HG02885 (cell line): ENCODE measurements around the gene MNAT1.

Experiments
- ATAC-seq: cut with Tn5 transposase; IDR thresholded peaks from one replicate; pipeline ENCODE4 v1.9.1; 2021; ENCODE audit warnings: mild to moderate bottlenecking; ENCODE audit not compliant: unreplicated experiment, poor library complexity

Gene MNAT1

GRCh38 chr14:60956632-60957031 is 222.1 kb downstream of the MNAT1 start:
- ATAC-seq, result no peak

GRCh38 chr14:60958146-60958545 is 223.6 kb downstream of the MNAT1 start:
- no peak for ATAC-seq

GRCh38 chr14:60963761-60964160 is 229.2 kb downstream of the MNAT1 start:
- ATAC-seq, result no peak

DNA sequence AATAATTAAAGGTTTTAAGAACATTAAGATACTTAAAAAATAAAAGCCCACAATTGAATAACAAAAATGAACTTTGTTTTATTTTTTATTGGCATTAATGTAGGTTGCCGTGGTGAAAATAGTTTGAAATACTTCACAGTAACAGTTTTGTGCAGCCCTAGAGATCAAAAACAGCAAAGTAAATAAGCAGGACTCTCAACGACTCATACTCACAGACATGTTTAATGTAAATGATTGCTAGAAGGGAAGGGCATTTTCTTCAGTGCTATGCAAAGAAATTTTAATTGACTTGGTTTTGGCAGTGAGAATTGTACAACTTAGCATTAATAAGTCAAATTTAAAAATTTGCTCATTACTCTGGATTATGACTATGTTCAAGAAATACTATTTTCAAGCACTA is 230.3 kb downstream of the MNAT1 start:
- no peak for ATAC-seq

DNA sequence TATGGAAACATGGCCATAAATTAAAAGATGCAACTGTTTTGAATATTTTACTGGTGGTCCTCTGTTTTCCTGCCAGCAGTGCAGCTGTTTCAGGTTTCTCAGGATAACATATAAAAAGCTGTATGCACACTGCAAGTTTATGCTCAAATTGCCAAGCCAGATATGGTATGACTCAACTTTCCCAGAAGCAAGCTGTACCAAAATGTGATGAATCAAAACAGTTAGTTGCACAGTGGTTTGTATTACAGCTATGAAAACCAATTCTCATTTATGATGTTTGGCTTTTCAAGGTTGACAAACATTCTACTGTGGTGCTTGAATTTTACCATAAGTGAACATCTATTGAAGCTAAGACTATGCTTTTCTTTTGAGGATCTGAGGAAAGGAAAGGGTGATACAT is 230.8 kb downstream of the MNAT1 start:
- no peak for ATAC-seq

DNA sequence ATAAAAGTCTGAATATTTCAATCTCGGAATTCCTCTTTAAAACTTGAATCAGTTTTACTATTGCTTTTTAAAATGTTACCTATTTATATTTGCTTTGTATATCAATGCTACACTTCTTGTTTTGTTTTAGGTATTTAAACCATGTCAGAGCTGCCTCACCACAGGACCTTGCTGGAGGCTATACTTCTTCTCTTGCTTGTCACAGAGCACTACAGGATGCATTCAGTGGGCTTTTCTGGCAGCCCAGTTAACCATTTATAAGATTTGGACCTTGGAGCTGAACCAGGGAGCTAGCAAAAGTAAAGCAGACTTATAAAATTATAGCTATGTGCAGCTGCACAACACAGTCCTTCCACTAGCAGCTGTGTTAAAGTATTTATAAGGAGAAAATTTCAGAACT is 233.5 kb downstream of the MNAT1 start:
- no peak for ATAC-seq

DNA sequence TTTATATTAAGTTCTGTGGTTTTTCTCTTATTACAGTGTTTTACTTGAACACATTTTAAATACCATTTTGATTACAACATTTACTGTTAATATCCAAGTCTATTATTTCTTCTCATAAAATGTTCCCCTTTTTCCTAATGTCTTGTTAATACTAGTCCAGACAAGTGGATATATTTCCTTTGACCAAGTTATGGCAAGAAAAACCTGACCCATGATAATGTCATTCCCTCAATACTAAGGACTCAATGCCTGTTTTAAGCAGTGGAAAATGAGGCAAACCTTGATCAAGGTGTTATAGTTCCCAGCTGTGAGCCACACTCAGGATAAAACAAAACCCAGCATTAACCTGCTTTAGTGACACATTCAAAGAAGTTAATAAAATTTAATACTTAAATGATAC is 234.1 kb downstream of the MNAT1 start:
- no peak for ATAC-seq

GRCh38 chr14:60970146-60970545 is 235.6 kb downstream of the MNAT1 start:
- ATAC-seq, result no peak

DNA sequence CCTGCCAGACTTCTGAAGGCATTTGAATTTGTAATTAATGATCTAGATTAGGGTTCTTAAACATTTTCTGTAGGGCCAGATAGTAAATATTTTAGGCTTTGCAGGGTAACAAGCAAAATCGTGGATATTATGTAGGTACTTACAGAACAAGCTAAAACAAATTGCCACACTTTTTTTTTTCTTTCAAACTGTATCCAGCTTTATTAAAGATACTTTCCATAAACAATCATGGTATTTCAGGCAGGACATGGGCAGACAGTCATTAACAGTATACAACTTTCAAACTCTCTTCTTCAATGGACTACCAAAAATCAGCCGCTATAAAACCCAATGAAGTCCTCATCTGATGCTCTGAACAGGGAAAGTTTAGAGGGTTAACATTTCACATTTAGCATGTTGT is 236.7 kb downstream of the MNAT1 start:
- ATAC-seq, result no peak

DNA sequence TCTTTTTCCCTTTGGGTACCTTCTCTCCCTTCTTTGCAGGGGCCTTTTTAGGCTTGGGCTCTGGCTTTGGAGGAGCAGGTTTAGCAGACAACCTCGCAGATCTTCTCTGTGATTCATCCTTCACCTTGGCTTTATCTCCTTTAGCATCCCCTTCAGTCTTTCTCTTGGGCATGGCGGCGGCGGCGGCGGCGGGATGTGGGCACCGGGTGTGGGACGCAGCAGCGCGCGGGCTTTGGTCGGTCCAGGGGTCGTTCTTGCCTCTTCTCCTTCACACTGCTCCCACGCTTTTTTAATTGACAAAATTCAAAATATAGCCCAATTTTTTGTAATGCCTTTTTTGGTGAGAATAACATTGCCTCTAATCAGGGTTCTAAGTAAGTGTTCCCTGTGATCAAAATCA is 237.7 kb downstream of the MNAT1 start:
- ATAC-seq, result no peak

GRCh38 chr14:60973070-60973469 is 238.5 kb downstream of the MNAT1 start:
- ATAC-seq, result no peak

DNA sequence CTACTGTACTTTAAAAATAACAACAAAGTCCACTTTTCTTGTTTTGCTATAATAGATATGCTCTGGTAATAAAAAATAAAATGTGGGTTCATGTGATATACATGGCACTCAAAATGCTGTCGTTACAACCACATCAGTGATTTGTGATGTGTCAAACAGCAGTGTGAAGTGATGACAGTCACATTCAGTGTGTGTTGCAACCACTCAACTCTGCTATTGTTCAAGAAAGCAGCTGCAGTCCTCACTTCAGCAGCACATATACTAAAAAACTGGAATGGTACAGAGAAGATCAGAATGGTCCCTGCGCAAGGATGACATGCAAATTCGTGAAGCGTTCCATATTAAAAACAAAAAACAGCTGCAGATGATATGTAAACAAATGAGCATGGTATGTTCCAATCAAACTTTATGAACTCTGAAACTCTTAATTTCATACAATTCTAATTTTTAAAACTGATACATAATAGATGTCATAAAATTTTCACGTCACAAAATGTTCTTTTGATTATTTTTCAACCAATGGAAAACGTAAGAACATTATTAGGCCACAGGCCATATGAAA is 239.6 kb downstream of the MNAT1 start:
- no peak for ATAC-seq

DNA sequence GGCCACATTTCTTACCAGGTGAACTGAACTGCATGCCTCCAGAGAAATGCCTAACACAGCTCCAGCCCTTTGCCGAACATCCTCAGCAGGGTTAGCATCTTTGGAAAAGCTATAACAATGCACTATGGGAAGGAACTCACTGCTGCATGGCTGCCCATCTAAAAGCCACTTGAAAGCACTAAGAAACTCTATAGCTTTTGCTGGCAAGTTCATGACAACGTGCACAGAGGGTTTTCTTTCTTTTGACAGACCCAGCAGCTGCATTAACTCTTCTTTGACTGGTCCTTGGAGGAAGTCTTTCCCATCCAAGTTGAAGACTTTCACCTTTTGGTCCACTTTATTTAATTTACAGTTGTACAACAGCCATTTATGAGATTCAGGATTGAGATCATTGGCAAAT is 241.0 kb downstream of the MNAT1 start:
- ATAC-seq, result no peak

GRCh38 chr14:60977847-60978246 is 243.3 kb downstream of the MNAT1 start:
- no peak for ATAC-seq

- peak; percentile 87 for ATAC-seq
Measured at GRCh38 chr14:60980811-60981632, 246.5 kb downstream of the MNAT1 start, which contains the start of the genes SLC38A6 and TRMT5. SLC38A6 (plus strand) TSS chr14:60981245; CDS start chr14:60981278, 33 bp downstream. TRMT5 (minus strand) TSS chr14:60981079; CDS start chr14:60980973, 106 bp downstream.

GRCh38 chr14:60981633-60982455 is 247.3 kb downstream of the MNAT1 start:
- no peak for ATAC-seq

DNA sequence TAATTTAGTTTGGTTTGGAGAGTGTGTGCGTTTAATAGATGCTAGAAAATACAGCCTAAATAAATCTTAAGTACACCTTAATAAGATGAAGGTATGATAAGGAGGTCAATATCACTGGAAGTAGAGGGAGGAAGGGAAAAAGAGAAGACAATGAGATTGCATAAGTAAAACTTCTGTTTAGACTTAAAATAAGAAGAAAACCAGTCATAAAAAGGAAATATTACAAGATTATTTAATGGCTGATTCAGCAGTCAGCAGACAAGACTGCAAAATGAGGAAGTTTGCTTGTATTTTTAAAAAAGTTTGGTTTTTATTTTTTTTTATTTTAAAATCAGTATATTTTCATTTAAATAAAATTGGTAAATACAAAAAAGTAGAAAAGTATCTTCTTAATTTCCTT is 249.6 kb downstream of the MNAT1 start:
- no peak for ATAC-seq

DNA sequence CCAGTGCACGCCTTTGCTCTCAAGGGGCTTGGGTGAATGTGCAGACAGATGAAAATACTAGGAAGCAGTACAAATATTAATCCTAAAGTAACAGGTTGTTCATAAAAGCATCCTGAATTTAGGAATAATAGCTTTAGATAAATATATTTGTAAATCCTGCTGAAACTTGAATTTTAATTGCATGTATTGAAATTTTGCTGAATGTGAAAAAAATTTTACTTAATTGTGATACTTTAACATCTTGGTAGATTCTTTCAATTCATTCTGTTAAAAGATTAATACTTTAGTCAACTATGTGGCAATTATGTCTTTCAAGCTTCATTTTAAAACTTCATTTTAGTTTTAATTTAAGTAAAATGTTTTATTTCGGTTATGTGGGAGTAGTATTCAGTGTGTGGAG is 251.9 kb downstream of the MNAT1 start:
- ATAC-seq, result no peak

- ATAC-seq, result no peak
Measured at GRCh38 chr14:60989599-60989998, 255.0 kb downstream of the MNAT1 start.

DNA sequence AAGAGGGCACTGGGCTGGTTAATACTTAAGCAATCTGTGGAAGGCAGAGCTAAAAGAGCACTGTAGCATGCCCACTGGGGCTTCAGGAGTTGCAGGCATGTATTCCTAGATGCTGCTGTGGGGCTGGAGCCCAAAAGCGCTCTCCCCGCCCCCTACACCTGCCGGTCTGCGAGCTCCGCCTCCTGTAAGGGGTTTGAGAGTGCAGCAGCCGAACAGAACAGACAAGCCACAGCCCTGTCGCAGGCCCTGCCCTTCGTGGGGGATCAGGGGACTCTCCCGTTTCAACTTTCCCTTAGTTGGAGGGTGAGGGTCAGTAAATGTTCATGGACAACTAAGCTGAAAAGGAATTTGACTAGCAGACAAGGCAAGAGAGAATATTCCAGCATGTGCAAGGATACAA is 264.1 kb downstream of the MNAT1 start:
- no peak for ATAC-seq

DNA sequence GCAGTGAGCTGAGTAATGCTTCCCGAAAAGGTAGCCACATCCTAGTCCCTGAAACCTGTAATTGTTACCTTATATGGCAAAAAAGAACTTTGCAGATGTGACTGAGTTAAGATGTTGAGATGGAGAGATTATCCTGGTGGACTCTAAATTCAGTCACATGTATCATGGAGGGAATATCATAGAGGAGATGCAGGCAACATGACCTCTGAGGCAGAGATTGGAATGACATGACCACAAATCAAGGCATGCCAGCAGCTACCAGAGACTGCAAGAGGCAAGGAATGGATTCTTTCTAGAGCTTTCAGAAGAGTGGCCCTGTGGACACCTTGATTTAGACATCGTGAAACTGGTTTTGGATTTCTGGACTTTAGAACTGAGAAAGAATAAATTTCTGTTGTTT is 265.0 kb downstream of the MNAT1 start:
- no peak for ATAC-seq
